HL-60 (cell line): ENCODE measurements around the gene MCRS1.

Source experiments
- DNase-seq, 2 experiments: peaks; one replicate each; pipeline ENCODE4 v3.0.0-alpha.2; 2010 to 2020; ENCODE audit warnings: low read depth in 1 of 2, low spot score in 1 of 2
- H3K27ac ChIP-seq: fragments of 250-450 bp; sonication (Bioruptor Pico); replicated peaks from 2 replicates; pipeline ENCODE4 v1.5.1; 2020; ENCODE audit warnings: mild to moderate bottlenecking, moderate library complexity
- H3K27me3 ChIP-seq: fragments of 250-450 bp; sonication (Bioruptor Pico); 2 replicates; pipeline ENCODE4 v1.5.1; 2021; ENCODE audit warnings: mild to moderate bottlenecking, moderate library complexity; ENCODE audit not compliant: insufficient read depth, poor library complexity, severe bottlenecking
- H3K4me3 ChIP-seq: replicated peaks from 2 replicates; pipeline ENCODE4 v1.5.1; 2011; ENCODE audit warnings: mild to moderate bottlenecking, control low read depth, low read length; ENCODE audit not compliant: insufficient read depth
- GABPA ChIP-seq: IDR thresholded peaks from 2 replicates; pipeline ENCODE4 v1.6.1; 2012; ENCODE audit warnings: low read depth
- POLR2AphosphoS5 ChIP-seq: IDR thresholded peaks from 2 replicates; pipeline ENCODE4 v1.6.1; 2012; ENCODE audit warnings: low read depth
- SPI1 ChIP-seq: IDR thresholded peaks from 2 replicates; pipeline ENCODE4 v1.6.1; 2012; ENCODE audit warnings: low read depth, mild to moderate bottlenecking, borderline replicate concordance
- TF ChIP-seq, protein P1 (sequence below): IDR thresholded peaks from 2 replicates; pipeline ENCODE4 v1.6.1; 2012; ENCODE audit warnings: low read depth; ENCODE audit not compliant: insufficient replicate concordance
- TF ChIP-seq, protein P2 (sequence below): IDR thresholded peaks from one replicate; pipeline ENCODE4 v1.5.1; 2011; ENCODE audit warnings: low read length, control low read depth, inconsistent platforms; ENCODE audit not compliant: insufficient read depth

MCRS1 gene

DNA sequence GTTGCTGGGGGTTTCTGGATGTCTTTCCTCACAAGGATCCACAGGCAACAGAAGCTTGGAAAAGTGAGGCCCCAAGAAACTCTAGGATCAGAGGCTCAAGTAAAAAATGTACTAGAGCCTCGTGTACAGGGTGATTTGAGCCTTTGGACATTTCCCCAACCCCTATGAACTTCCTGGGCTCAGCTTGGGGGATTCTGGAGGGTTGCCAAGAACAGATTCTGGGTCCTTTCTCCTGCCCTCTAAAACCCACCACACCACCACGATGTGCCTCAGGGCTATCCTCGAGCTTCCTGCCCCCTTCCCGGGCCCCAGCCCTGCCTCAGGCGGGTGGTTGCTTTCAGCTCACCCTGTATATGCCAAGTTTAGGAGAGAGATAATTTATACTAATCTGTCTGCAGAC, 36.9 kb upstream of the MCRS1 start:
- TF ChIP-seq GABPA (no peak), POLR2AphosphoS5 (no peak)
- Histone ChIP-seq H3K4me3 (no peak overlapping the region), H3K27ac (no peak overlapping the region), H3K27me3 (no peaks in the 10 kb centered on the region)
- DNase-seq = no peak

DNA sequence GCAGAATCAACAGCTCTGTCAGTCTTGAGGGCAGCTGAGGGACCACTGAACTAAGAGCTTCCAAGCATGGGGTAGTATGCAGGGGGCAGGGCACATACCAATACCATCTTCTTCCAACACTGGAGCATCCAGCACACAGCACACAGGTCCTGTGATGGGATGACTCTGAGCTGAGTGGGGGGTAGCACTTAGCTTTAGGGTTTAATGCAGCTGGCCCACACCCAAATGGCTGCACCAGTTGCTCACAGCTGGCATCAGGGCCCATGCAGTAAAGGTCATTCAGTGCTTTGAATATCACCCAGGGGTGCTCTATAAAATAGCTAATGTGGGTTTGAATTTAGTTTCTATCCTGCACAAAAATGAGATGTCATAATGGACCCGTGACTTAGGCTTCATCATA, 35.8 kb upstream of the MCRS1 start:
- Histone ChIP-seq H3K4me3 (no peak overlapping the region), H3K27me3 (no peaks in the 10 kb centered on the region), H3K27ac (no peak overlapping the region)
- TF ChIP-seq, protein P1, sequence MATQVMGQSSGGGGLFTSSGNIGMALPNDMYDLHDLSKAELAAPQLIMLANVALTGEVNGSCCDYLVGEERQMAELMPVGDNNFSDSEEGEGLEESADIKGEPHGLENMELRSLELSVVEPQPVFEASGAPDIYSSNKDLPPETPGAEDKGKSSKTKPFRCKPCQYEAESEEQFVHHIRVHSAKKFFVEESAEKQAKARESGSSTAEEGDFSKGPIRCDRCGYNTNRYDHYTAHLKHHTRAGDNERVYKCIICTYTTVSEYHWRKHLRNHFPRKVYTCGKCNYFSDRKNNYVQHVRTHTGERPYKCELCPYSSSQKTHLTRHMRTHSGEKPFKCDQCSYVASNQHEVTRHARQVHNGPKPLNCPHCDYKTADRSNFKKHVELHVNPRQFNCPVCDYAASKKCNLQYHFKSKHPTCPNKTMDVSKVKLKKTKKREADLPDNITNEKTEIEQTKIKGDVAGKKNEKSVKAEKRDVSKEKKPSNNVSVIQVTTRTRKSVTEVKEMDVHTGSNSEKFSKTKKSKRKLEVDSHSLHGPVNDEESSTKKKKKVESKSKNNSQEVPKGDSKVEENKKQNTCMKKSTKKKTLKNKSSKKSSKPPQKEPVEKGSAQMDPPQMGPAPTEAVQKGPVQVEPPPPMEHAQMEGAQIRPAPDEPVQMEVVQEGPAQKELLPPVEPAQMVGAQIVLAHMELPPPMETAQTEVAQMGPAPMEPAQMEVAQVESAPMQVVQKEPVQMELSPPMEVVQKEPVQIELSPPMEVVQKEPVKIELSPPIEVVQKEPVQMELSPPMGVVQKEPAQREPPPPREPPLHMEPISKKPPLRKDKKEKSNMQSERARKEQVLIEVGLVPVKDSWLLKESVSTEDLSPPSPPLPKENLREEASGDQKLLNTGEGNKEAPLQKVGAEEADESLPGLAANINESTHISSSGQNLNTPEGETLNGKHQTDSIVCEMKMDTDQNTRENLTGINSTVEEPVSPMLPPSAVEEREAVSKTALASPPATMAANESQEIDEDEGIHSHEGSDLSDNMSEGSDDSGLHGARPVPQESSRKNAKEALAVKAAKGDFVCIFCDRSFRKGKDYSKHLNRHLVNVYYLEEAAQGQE = no peak
- TF ChIP-seq GABPA = no peak
- TF ChIP-seq POLR2AphosphoS5 = no peak
- TF ChIP-seq SPI1 = no peak
- TF ChIP-seq, protein P2, sequence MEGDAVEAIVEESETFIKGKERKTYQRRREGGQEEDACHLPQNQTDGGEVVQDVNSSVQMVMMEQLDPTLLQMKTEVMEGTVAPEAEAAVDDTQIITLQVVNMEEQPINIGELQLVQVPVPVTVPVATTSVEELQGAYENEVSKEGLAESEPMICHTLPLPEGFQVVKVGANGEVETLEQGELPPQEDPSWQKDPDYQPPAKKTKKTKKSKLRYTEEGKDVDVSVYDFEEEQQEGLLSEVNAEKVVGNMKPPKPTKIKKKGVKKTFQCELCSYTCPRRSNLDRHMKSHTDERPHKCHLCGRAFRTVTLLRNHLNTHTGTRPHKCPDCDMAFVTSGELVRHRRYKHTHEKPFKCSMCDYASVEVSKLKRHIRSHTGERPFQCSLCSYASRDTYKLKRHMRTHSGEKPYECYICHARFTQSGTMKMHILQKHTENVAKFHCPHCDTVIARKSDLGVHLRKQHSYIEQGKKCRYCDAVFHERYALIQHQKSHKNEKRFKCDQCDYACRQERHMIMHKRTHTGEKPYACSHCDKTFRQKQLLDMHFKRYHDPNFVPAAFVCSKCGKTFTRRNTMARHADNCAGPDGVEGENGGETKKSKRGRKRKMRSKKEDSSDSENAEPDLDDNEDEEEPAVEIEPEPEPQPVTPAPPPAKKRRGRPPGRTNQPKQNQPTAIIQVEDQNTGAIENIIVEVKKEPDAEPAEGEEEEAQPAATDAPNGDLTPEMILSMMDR = no peak
- DNase-seq = no peak

DNA sequence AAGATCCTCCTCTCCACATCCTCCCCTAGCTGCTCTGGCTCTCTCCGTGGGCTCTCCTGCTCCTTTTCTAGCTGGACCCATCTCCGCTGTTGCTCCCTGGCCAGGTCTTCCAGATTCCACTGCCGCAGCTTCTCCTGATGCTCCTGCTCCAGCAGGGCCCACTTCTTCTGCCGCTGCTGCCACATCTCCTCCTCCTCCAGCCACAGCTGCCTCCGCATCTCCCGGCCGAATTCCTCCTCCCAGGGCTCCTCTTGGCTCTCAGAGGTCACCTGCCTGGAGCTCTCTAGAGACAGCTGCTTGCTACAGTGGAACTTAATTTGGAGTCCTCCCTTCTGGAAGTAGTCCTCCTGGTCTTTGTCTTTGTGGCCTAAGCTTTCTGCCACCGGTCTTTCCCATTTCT, 32.0 kb upstream of the MCRS1 start:
- Histone ChIP-seq H3K4me3 (no peak overlapping the region), H3K27ac (no peak overlapping the region), H3K27me3 (no peaks in the 10 kb centered on the region)
- TF ChIP-seq POLR2AphosphoS5 = no peak
- TF ChIP-seq, protein P1 = no peak
- no peak for DNase-seq

DNA sequence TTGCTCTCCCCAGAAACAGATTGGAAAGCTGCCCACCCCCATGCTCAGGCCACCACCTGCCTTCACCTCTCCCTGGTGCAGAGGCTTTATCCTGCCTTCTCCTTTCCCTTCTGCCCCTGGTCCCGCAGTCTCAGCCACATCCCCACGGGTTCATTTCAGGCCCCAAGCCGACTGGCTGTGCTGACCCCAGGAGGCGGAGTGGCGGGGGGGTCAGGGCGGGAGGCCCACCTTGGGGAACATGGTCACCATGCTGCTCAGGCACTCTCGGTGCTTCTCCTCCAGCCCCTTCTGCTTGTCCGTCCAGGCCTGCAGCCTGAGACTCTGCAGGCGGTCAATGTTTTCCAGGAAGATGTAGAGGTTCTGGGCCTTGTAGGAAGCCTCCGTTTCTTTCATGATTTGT, 30.6 kb upstream of the MCRS1 start:
- TF ChIP-seq SPI1 = no peak
- TF ChIP-seq, protein P2 = no peak
- TF ChIP-seq, protein P1 = no peak
- no peak for TF ChIP-seq POLR2AphosphoS5
- no peak overlapping the region for H3K4me3 ChIP-seq
- DNase-seq = no peak
- H3K27me3 ChIP-seq = no peaks in the 10 kb centered on the region
- H3K27ac ChIP-seq = no peak overlapping the region
